Hematopoietic multipotent progenitor cell treated with erythropoietin and hydrocortisone succinate and interleukin-3 and kit ligand, for 15 days (in vitro differentiated cells): ENCODE data around the gene CST1.

Experiments used
- DNase-seq: peaks from one replicate; pipeline ENCODE4 v3.0.0-alpha.2; 2015; ENCODE audit warnings: low spot score

The CST1 gene

GRCh38 chr20:23705895-23706294 is 44.8 kb downstream of the CST1 start:
- DNase-seq, result no peak

- DNase-seq, result no peak
Observed at GRCh38 chr20:23702021-23702420, 48.7 kb downstream of the CST1 start.

- no peak for DNase-seq
Observed at GRCh38 chr20:23700931-23701330, 49.8 kb downstream of the CST1 start.

- no peak for DNase-seq
Observed at GRCh38 chr20:23697947-23698346, 52.8 kb downstream of the CST1 start.
